ENCODE data around the gene DNAH9.

DNA sequence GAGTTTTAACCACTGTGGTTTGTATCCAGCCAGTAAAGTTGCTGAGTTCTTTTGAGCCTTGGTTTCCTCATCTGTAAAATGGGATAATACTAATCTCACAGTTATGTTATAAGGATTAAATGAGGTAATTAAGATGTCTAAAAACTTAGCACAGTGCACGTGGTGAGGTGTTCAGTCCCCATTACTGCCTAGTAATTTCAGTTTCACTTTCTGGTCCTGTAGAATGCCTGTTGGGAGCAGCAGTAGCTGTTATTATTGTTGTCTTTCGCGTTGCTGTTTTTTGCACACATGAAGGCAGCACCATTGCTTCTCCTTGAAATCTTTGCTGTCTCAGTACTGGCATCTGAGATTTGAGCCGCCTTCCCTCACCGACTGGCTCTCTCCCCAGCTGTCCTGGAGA, 182.4 kb downstream of the DNAH9 start:
- TF ChIP-seq, protein P1, sequence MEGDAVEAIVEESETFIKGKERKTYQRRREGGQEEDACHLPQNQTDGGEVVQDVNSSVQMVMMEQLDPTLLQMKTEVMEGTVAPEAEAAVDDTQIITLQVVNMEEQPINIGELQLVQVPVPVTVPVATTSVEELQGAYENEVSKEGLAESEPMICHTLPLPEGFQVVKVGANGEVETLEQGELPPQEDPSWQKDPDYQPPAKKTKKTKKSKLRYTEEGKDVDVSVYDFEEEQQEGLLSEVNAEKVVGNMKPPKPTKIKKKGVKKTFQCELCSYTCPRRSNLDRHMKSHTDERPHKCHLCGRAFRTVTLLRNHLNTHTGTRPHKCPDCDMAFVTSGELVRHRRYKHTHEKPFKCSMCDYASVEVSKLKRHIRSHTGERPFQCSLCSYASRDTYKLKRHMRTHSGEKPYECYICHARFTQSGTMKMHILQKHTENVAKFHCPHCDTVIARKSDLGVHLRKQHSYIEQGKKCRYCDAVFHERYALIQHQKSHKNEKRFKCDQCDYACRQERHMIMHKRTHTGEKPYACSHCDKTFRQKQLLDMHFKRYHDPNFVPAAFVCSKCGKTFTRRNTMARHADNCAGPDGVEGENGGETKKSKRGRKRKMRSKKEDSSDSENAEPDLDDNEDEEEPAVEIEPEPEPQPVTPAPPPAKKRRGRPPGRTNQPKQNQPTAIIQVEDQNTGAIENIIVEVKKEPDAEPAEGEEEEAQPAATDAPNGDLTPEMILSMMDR (optimal IDR thresholded peaks at IDR 0.05 in 1 of 3, IDR thresholded peaks at IDR 0.05 in 1 of 3, conservative IDR thresholded peaks at IDR 0.05 in 1 of 3; ENCODE audit: extremely low read depth in 1 of 3, insufficient read depth in 2 of 3, low read length in 3 of 3): no peak
- no peak for TF ChIP-seq EZH2 (IDR thresholded peaks at IDR 0.05; ENCODE audit: low read length)
